H9 (cell line): ENCODE data around the gene BCAS3. TPM values are rescaled to one million over a fixed set of nuclear protein-coding genes. Genes with fewer than 3 reads are reported as not detected.

Experiments
- DNase-seq: peaks from one replicate; pipeline ENCODE4 v3.0.0-alpha.2; 2017
- H2AFZ ChIP-seq: one replicate; pipeline ENCODE4 v1.6.1; 2013; ENCODE audit warnings: mild to moderate bottlenecking, low read length, control low read depth, moderate library complexity
- H2AK5ac ChIP-seq: 2 replicates; pipeline ENCODE4 v1.6.1; 2013; ENCODE audit warnings: low read length, control low read depth, mixed read lengths; ENCODE audit not compliant: insufficient read length
- H2BK120ac ChIP-seq: one replicate; pipeline ENCODE4 v1.6.1; 2013; ENCODE audit warnings: low read depth, mild to moderate bottlenecking, low read length, control low read depth, inconsistent platforms; ENCODE audit not compliant: poor library complexity, severe bottlenecking
- H2BK12ac ChIP-seq: 2 replicates; pipeline ENCODE4 v1.6.1; 2013; ENCODE audit warnings: low read length, control low read depth, mixed read lengths, low read depth; ENCODE audit not compliant: insufficient read length
- H2BK15ac ChIP-seq: 2 replicates; pipeline ENCODE4 v1.6.1; 2013; ENCODE audit warnings: low read depth, low read length, control low read depth
- H2BK20ac ChIP-seq: one replicate; pipeline ENCODE4 v1.6.1; 2013; ENCODE audit warnings: low read depth, mild to moderate bottlenecking, low read length, control low read depth, inconsistent platforms; ENCODE audit not compliant: poor library complexity, severe bottlenecking
- H2BK5ac ChIP-seq: 2 replicates; pipeline ENCODE4 v1.6.1; 2013; ENCODE audit warnings: low read length, control low read depth, mixed read lengths; ENCODE audit not compliant: insufficient read length
- H3K14ac ChIP-seq: 2 replicates; pipeline ENCODE4 v1.6.1; 2013; ENCODE audit warnings: low read length, control low read depth; ENCODE audit not compliant: insufficient read depth
- H3K18ac ChIP-seq: 2 replicates; pipeline ENCODE4 v1.6.1; 2013; ENCODE audit warnings: low read depth, mild to moderate bottlenecking, mixed read lengths, low read length, control low read depth; ENCODE audit not compliant: insufficient read length
- H3K23ac ChIP-seq: 2 replicates; pipeline ENCODE4 v1.6.1; 2013; ENCODE audit warnings: low read length, control low read depth, mixed read lengths, low read depth; ENCODE audit not compliant: insufficient read length
- H3K23me2 ChIP-seq: 2 replicates; pipeline ENCODE4 v1.6.1; 2013; ENCODE audit warnings: low read depth, mild to moderate bottlenecking, mixed read lengths, low read length, control low read depth; ENCODE audit not compliant: insufficient read length, poor library complexity, severe bottlenecking
- H3K27ac ChIP-seq: 2 replicates; pipeline ENCODE4 v1.5.1; 2013; ENCODE audit warnings: low read length, control low read depth, mixed read lengths, low read depth; ENCODE audit not compliant: insufficient read length
- H3K27me3 ChIP-seq: 2 replicates; pipeline ENCODE4 v1.6.1; 2013; ENCODE audit warnings: low read length, control low read depth, inconsistent platforms; ENCODE audit not compliant: insufficient read depth
- H3K4ac ChIP-seq: 2 replicates; pipeline ENCODE4 v1.6.1; 2013; ENCODE audit warnings: low read depth, mild to moderate bottlenecking, control low read depth, inconsistent platforms, low read length, moderate library complexity
- H3K4me1 ChIP-seq: 2 replicates; pipeline ENCODE4 v1.6.1; 2013; ENCODE audit warnings: low read length, control low read depth, inconsistent platforms; ENCODE audit not compliant: insufficient read depth
- H3K4me2 ChIP-seq: 2 replicates; pipeline ENCODE4 v1.6.1; 2013; ENCODE audit warnings: low read length, control low read depth, mixed read lengths; ENCODE audit not compliant: insufficient read length, insufficient read depth
- H3K56ac ChIP-seq: 2 replicates; pipeline ENCODE4 v1.6.1; 2013; ENCODE audit warnings: low read depth, mild to moderate bottlenecking, mixed read lengths, low read length, control low read depth; ENCODE audit not compliant: insufficient read length
- H3K79me1 ChIP-seq: 2 replicates; pipeline ENCODE4 v1.6.1; 2013; ENCODE audit warnings: low read depth, mild to moderate bottlenecking, moderate library complexity, low read length, control low read depth, inconsistent platforms; ENCODE audit not compliant: insufficient read depth, poor library complexity, severe bottlenecking
- H3K79me2 ChIP-seq: 2 replicates; pipeline ENCODE4 v1.6.1; 2013; ENCODE audit warnings: low read length, control low read depth, inconsistent platforms; ENCODE audit not compliant: insufficient read depth
- H3K9ac ChIP-seq: 2 replicates; pipeline ENCODE4 v1.6.1; 2013; ENCODE audit warnings: low read length, control low read depth, mixed read lengths; ENCODE audit not compliant: insufficient read length; ENCODE audit errors: extremely low read depth
- H3K9me3 ChIP-seq: one replicate; pipeline ENCODE4 v1.6.1; 2013; ENCODE audit warnings: low read depth, low read length, inconsistent platforms; ENCODE audit not compliant: control insufficient read depth
- H3T11ph ChIP-seq: one replicate; pipeline ENCODE4 v1.6.1; 2013; ENCODE audit warnings: mild to moderate bottlenecking, low read length, control low read depth, inconsistent platforms
- H4K20me1 ChIP-seq: one replicate; pipeline ENCODE4 v1.6.1; 2013; ENCODE audit not compliant: control insufficient read depth, insufficient read length, insufficient read depth
- H4K5ac ChIP-seq: 2 replicates; pipeline ENCODE4 v1.6.1; 2013; ENCODE audit warnings: low read depth, mild to moderate bottlenecking, mixed read lengths, low read length, control low read depth; ENCODE audit not compliant: insufficient read length
- H4K8ac ChIP-seq: replicated peaks from 2 replicates; pipeline ENCODE4 v1.6.1; 2013; ENCODE audit warnings: low read length, control low read depth, mixed read lengths, low read depth; ENCODE audit not compliant: insufficient read length
- H4K91ac ChIP-seq: 2 replicates; pipeline ENCODE4 v1.6.1; 2013; ENCODE audit warnings: low read depth, mild to moderate bottlenecking, moderate library complexity, mixed read lengths, low read length, control low read depth; ENCODE audit not compliant: insufficient read length
- H3K27ac Mint-ChIP-seq, 3 experiments: 2 replicates in 2 of 3; 3 replicates in 1 of 3; pipeline ENCODE4 v1.8.0; 2020 to 2021; ENCODE audit warnings: mixed read lengths in 3 of 3, mild to moderate bottlenecking in 1 of 3, moderate library complexity in 1 of 3
- H3K27me3 Mint-ChIP-seq: 2 replicates; pipeline ENCODE4 v1.8.0; 2021; ENCODE audit warnings: low read depth, mild to moderate bottlenecking, moderate library complexity, mixed read lengths
- H3K36me3 Mint-ChIP-seq, 3 experiments: 2 replicates in 2 of 3; 3 replicates in 1 of 3; pipeline ENCODE4 v1.8.0; 2020 to 2021; ENCODE audit warnings: low read depth in 3 of 3, mixed read lengths in 3 of 3; ENCODE audit not compliant: insufficient read depth in 1 of 3
- H3K4me1 Mint-ChIP-seq, 2 experiments: 2 replicates each; pipeline ENCODE4 v1.8.0; 2020; ENCODE audit warnings: mixed read lengths in 2 of 2
- H3K4me3 Mint-ChIP-seq, 2 experiments: 2 replicates in 1 of 2; 3 replicates in 1 of 2; pipeline ENCODE4 v1.8.0; 2020 to 2021; ENCODE audit warnings: mild to moderate bottlenecking in 2 of 2, mixed read lengths in 2 of 2, moderate library complexity in 1 of 2
- H3K9me3 Mint-ChIP-seq, 2 experiments: 2 replicates in 1 of 2; 3 replicates in 1 of 2; pipeline ENCODE4 v1.8.0; 2020; ENCODE audit warnings: mild to moderate bottlenecking in 2 of 2, mixed read lengths in 2 of 2, moderate library complexity in 1 of 2
- WGBS: extraction: QIAGEN DNeasy Blood & Tissue Kit; methylation state at CpG from one replicate; pipeline ENCODE4 v1.1.7; 2013; ENCODE audit warnings: missing lambda C conversion rate, low lambda C conversion rate, mixed read lengths; ENCODE audit not compliant: insufficient read length; ENCODE audit errors: extremely low coverage; 5-methylcytosine and 5-hydroxymethylcytosine counted together
- total RNA-seq: library from RNA; stranded (reverse); gene quantifications from 2 replicates; pipeline ENCODE4 v1.2.1, GENCODE V29; 2021
- TF ChIP-seq, protein P1 (sequence below): fragments of 200-600 bp; sonication (generic); conservative IDR thresholded peaks from 3 replicates; pipeline ENCODE4 v1.8.0; 2021; ENCODE audit warnings: antibody characterized with exemption, mild to moderate bottlenecking

BCAS3 gene
- total RNA-seq, 1 experiment from 2014 or later, result 22.4 TPM

- H4K5ac ChIP-seq, result no peak overlapping the region
- no peak overlapping the region for H3K56ac ChIP-seq
- no peak overlapping the region for H3T11ph ChIP-seq
- no peak overlapping the region for H3K27ac Mint-ChIP-seq
- H2BK12ac ChIP-seq, result no peak overlapping the region
- H3K18ac ChIP-seq, result no peak overlapping the region
- no peak overlapping the region for H3K4me2 ChIP-seq
- peaks cover 8% of the 10 kb centered on the region for H3K23me2 ChIP-seq
- H3K9ac ChIP-seq, result no peak overlapping the region
- no peaks in the 10 kb centered on the region for H3K79me1 ChIP-seq
- no peak overlapping the region for H2BK20ac ChIP-seq
- peaks cover 89% of the 10 kb centered on the region for H3K27me3 Mint-ChIP-seq
- no peak overlapping the region for H3K14ac ChIP-seq
- TF ChIP-seq, protein P1, sequence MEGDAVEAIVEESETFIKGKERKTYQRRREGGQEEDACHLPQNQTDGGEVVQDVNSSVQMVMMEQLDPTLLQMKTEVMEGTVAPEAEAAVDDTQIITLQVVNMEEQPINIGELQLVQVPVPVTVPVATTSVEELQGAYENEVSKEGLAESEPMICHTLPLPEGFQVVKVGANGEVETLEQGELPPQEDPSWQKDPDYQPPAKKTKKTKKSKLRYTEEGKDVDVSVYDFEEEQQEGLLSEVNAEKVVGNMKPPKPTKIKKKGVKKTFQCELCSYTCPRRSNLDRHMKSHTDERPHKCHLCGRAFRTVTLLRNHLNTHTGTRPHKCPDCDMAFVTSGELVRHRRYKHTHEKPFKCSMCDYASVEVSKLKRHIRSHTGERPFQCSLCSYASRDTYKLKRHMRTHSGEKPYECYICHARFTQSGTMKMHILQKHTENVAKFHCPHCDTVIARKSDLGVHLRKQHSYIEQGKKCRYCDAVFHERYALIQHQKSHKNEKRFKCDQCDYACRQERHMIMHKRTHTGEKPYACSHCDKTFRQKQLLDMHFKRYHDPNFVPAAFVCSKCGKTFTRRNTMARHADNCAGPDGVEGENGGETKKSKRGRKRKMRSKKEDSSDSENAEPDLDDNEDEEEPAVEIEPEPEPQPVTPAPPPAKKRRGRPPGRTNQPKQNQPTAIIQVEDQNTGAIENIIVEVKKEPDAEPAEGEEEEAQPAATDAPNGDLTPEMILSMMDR, result peak; percentile 23; the same call in 1 of the 3 replicates
- no peak overlapping the region for H3K4me3 Mint-ChIP-seq
- H2BK15ac ChIP-seq, result no peak overlapping the region
- H2AK5ac ChIP-seq, result no peak overlapping the region
- H3K9me3 ChIP-seq, result no peaks in the 10 kb centered on the region
- H2AFZ ChIP-seq, result no peak overlapping the region
- no peak overlapping the region for H3K27ac ChIP-seq
- no peak overlapping the region for H3K23ac ChIP-seq
- DNase-seq, result no peak
- H4K20me1 ChIP-seq, result no peaks in the 10 kb centered on the region
- no peak overlapping the region for H4K8ac ChIP-seq
- H4K91ac ChIP-seq, result no peak overlapping the region
- H3K4me1 Mint-ChIP-seq, result peaks cover 21 to 30% of the 10 kb centered on the region in 2 experiments
- H3K27me3 ChIP-seq, result peaks cover 50% of the 10 kb centered on the region
- peaks cover 0 to 5% of the 10 kb centered on the region in 2 experiments; a peak in 3 of 5 replicates for H3K9me3 Mint-ChIP-seq
- no peaks in the 10 kb centered on the region; a peak in 1 of 7 replicates for H3K36me3 Mint-ChIP-seq
- no peak overlapping the region for H2BK5ac ChIP-seq
- H3K4me1 ChIP-seq, result no peaks in the 10 kb centered on the region
- H2BK120ac ChIP-seq, result no peak overlapping the region
- no peak overlapping the region for H3K4ac ChIP-seq
- no peaks in the 10 kb centered on the region for H3K79me2 ChIP-seq
- no CpG with 5 or more reads among the region's 7 CpGs for WGBS
These were observed 716.4 kb downstream of the BCAS3 start for GRCh38 chr17:61393904-61394629.
